Prostate gland (tissue), 2 donors: ENCODE data around the gene PGAM1.

Experiments
- CTCF ChIP-seq, 4 experiments: fragments of 200-600 bp in 2 of 4; fragments of 450-650 bp in 2 of 4; sonication (generic) in 2 of 4; IDR thresholded peaks; 1 replicate in 3 of 4; 2 replicates in 1 of 4; pipeline ENCODE4 v1.5.1; 2016 to 2019; ENCODE audit warnings: antibody characterized with exemption in 4 of 4, mild to moderate bottlenecking in 2 of 4, moderate library complexity in 2 of 4
- POLR2A ChIP-seq: fragments of 450-650 bp; IDR thresholded peaks from one replicate; pipeline ENCODE4 v1.6.1; 2016; ENCODE audit warnings: antibody characterized with exemption, mild to moderate bottlenecking

DNA sequence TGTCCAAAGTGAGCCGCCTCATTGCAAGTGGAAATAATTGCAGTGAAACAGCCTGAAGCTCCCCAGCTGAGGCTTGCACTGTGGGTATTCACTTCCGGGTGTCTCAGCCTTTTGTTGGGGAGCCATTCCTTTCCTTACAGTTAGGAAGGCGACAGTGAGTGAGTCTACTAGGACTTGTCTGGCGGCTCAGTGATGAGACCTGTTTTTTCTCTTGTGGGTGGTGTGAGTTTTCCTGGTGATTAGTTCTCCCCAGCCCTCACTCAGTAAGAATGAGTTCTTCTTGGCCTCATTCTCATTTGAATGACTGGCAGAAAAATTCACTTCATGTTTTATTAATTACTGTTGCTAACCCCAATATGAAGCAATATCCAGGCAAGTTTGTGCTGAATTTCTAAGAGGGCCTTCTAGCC is 2.6 kb downstream of the PGAM1 start:
- TF ChIP-seq CTCF (IDR thresholded peaks at IDR 0.05), result no peak
- no peak for TF ChIP-seq POLR2A
